ENCODE results near the gene RALGPS1. TPM values are rescaled to one million over a fixed set of nuclear protein-coding genes. Genes with fewer than 3 reads are reported as not detected.

The RALGPS1 gene
- total and polyA plus RNA-seq, 2 donors (not counting 1 experiment from before 2014, with no cell fraction given), result 19.7 to 39.9 TPM

DNA sequence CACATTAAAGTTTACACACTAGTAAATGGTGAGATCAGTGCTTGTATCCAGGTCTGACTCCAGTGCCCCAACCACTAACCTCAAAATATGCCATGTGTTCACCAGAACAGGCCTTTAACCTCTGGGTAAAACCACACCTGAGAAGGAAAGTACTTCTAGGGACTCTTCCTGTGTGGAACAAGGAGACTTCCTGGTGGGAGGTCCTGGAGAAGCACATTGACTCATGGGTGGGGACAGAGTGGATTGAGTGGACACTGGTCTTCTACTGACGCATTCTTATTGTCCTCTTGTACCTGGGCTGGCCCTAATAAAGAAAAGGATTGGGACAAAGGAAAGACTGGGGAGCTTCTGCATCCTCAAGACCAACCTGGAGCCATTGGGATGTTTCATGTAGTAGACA lies 164.4 kb downstream of the RALGPS1 start:
- no peaks in the 10 kb centered on the region for H3K4me1 Mint-ChIP-seq
- H3K27me3 ChIP-seq (replicated peaks in 1 of 4; ENCODE audit: control extremely low read depth in 1 of 4, control insufficient read depth in 3 of 4, insufficient read depth in 4 of 4, low read length in 3 of 4), result no peaks in the 10 kb centered on the region
- ChIA-PET POLR2A (no interaction called here), CTCF (no interaction called here)
- DNase-seq (no peak), ATAC-seq (ENCODE audit: low read depth) (no peak)
- no peaks in the 10 kb centered on the region for H3K9me3 ChIP-seq (ENCODE audit: control extremely low read depth in 1 of 3, control insufficient read depth in 2 of 3, insufficient read depth in 1 of 3, low read length in 2 of 3)
- no peak overlapping the region for H3K27ac Mint-ChIP-seq
- peaks cover 0 to 3% of the 10 kb centered on the region in 2 experiments for H3K36me3 ChIP-seq (replicated peaks in 1 of 2; ENCODE audit: control extremely low read depth in 1 of 2, control insufficient read depth in 1 of 2, extremely low read depth in 1 of 2, insufficient read depth in 2 of 2, low read length in 1 of 2)
- H4K20me1 ChIP-seq (ENCODE audit: control insufficient read depth, insufficient read depth, low read length, poor library complexity, severe bottlenecking), result no peaks in the 10 kb centered on the region
- no peak overlapping the region for H3K4me3 ChIP-seq (ENCODE audit: control extremely low read depth in 1 of 5, extremely low read depth in 1 of 5, insufficient read depth in 1 of 5, low read depth in 2 of 5, low read length in 4 of 5)
- no peak overlapping the region for H3K9ac ChIP-seq (ENCODE audit: low read length)
- no peak overlapping the region for H3K27ac ChIP-seq (ENCODE audit: low read length in 2 of 2)
- H3K27me3 Mint-ChIP-seq, result no peaks in the 10 kb centered on the region
- no peak overlapping the region for H3K4me3 Mint-ChIP-seq
- no peaks in the 10 kb centered on the region for H3K9me3 Mint-ChIP-seq (ENCODE audit: insufficient read depth)
- no peak overlapping the region for H2AFZ ChIP-seq (ENCODE audit: insufficient read depth, low read depth, low read length, poor library complexity, severe bottlenecking)
- WGBS (ENCODE audit: insufficient coverage), result 100% methylated on average over 1 of the region's 1 CpG
- intact Hi-C loops (cut with micrococcal nuclease), result no loop called here
- H3K79me2 ChIP-seq (ENCODE audit: control insufficient read depth, insufficient read depth, low read length), result no peaks in the 10 kb centered on the region
- no peaks in the 10 kb centered on the region for H3K4me1 ChIP-seq (ENCODE audit: control insufficient read depth in 2 of 2, insufficient read depth in 2 of 2, low read length in 2 of 2)
- no peak overlapping the region for H3K4me2 ChIP-seq (replicated peaks; ENCODE audit: low read depth, low read length, poor library complexity, severe bottlenecking)
- TF ChIP-seq EZH2 (IDR thresholded peaks at IDR 0.05; ENCODE audit: borderline replicate concordance, insufficient read depth, low read depth, low read length, poor library complexity, severe bottlenecking), result no peak
- no peak for TF ChIP-seq CTCF (IDR thresholded peaks at IDR 0.05)

- Histone ChIP-seq H3K4me2 (replicated peaks; ENCODE audit: low read depth, low read length, poor library complexity, severe bottlenecking) (no peak overlapping the region), H4K20me1 (ENCODE audit: control insufficient read depth, insufficient read depth, low read length, poor library complexity, severe bottlenecking) (no peaks in the 10 kb centered on the region), H3K79me2 (ENCODE audit: control insufficient read depth, insufficient read depth, low read length) (no peaks in the 10 kb centered on the region), H2AFZ (ENCODE audit: insufficient read depth, low read depth, low read length, poor library complexity, severe bottlenecking) (no peak overlapping the region), H3K4me3 (ENCODE audit: control extremely low read depth in 1 of 5, extremely low read depth in 1 of 5, insufficient read depth in 1 of 5, low read depth in 2 of 5, low read length in 4 of 5) (no peak overlapping the region), H3K4me1 (ENCODE audit: control insufficient read depth in 2 of 2, insufficient read depth in 2 of 2, low read length in 2 of 2) (no peaks in the 10 kb centered on the region), H3K36me3 (replicated peaks in 1 of 2; ENCODE audit: control extremely low read depth in 1 of 2, control insufficient read depth in 1 of 2, extremely low read depth in 1 of 2, insufficient read depth in 2 of 2, low read length in 1 of 2) (peaks cover 0 to 1% of the 10 kb centered on the region in 2 experiments), H3K27me3 (replicated peaks in 1 of 4; ENCODE audit: control extremely low read depth in 1 of 4, control insufficient read depth in 3 of 4, insufficient read depth in 4 of 4, low read length in 3 of 4) (no peaks in the 10 kb centered on the region), H3K9me3 (ENCODE audit: control extremely low read depth in 1 of 3, control insufficient read depth in 2 of 3, insufficient read depth in 1 of 3, low read length in 2 of 3) (no peaks in the 10 kb centered on the region), H3K9ac (ENCODE audit: low read length) (no peak overlapping the region), H3K27ac (ENCODE audit: low read length in 2 of 2) (no peak overlapping the region)
- 97% methylated on average over 7 of the region's 8 CpGs for WGBS (ENCODE audit: insufficient coverage)
- Mint-ChIP-seq H3K9me3 (ENCODE audit: insufficient read depth) (no peaks in the 10 kb centered on the region), H3K27me3 (no peaks in the 10 kb centered on the region), H3K4me1 (no peaks in the 10 kb centered on the region), H3K4me3 (no peak overlapping the region), H3K27ac (no peak overlapping the region)
- no peak for ATAC-seq (ENCODE audit: low read depth)
- intact Hi-C loops (cut with micrococcal nuclease), result no loop called here
- DNase-seq, result no peak
- ChIA-PET CTCF (no interaction called here), POLR2A (no interaction called here)
- TF ChIP-seq EZH2 (IDR thresholded peaks at IDR 0.05; ENCODE audit: borderline replicate concordance, insufficient read depth, low read depth, low read length, poor library complexity, severe bottlenecking), result no peak
- TF ChIP-seq CTCF (IDR thresholded peaks at IDR 0.05), result no peak
Observed at GRCh38 chr9:127079446-127080140, 165.0 kb downstream of the RALGPS1 start.

Measured in B cell (primary cell).